HG02763 (cell line): Measurements from ENCODE around the gene PTPRT.

ENCODE experiments used
- ATAC-seq: cut with Tn5 transposase; IDR thresholded peaks from one replicate; pipeline ENCODE4 v1.9.1; 2021; ENCODE audit warnings: mild to moderate bottlenecking, moderate library complexity; ENCODE audit not compliant: unreplicated experiment

PTPRT gene

DNA sequence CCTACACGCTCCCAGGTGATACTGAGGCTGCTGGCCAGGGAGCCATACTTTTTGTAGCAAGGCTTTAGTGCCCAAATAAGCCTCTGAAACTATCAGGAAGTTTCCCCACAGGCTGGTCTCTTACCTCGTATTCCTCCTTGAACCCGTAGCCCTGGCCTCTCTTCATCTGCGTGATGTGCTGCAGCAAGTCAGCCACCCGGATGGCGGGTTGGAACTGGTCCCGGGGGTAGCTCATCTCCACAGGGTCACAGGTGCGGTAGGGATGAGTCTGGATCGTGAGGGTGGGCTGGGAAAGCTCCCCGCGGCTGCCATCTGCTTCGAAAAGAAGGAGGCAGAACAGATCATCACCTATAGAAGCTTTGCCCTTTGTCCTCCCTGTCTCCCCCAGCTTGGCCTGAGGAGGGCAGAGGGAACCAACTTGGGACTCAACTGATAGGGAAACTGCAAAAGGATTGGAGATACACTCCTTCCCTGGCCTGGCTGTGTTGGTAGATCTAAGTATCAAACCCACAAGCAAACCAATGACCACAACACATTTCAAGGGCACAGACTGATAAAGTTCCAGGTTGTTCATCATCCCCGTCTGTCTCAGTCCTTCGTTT, 1028.4 kb downstream of the PTPRT start:
- no peak for ATAC-seq

DNA sequence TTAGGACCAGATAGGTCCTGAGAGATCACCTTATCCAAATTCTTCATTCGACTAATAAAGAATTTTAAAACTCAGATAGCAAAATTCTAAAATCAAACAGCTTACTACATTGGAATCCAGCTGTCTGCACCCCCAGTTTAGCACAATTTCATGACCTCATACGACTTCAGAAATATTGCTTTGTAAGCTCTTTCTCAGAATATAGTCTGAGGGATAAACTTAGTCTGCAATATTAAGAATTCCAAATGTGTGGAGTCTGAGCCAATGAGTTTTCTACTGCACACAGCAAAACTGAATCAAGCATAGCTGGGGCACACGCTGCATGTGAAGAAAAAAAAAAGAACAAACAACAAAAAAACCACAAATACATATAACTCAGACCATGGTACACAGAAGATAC, 1029.9 kb downstream of the PTPRT start:
- no peak for ATAC-seq

DNA sequence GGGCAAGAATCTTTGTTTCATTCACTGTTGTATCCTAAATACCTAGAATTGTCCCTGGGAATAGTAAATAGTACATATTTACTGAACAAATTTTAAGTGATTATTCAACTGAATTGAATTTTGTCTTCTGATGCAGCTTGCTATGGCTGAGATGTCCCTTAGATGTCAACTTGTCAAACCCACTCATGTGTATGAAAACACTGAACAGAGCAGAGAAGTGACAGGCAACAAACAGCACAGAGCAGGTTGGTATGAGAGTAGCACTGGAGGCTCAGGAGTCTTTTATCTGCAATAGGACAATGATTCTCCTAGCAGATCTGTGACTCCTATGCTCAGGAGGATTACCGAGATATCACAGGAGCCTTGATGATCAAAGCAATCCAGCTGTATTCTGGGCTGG, 1031.4 kb downstream of the PTPRT start:
- no peak for ATAC-seq

DNA sequence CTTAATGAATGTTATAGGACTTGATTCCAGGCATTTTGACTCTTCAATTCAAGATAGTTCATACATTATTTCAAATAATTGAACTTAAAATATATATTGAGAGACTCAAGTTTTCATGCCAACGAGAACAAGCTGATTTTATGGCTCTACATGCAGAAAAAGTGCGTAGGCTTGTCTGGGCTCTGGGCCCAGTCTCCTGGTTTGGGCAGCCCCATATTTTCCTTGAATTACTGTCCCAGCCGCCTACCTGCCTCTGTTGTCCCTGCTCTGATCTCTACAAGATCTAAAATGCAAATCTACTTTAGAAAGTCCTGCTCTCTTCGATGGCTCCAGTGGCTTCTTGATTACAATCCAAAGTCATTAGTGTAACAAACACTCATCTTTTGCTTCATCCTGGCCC, 1034.1 kb downstream of the PTPRT start:
- no peak for ATAC-seq

DNA sequence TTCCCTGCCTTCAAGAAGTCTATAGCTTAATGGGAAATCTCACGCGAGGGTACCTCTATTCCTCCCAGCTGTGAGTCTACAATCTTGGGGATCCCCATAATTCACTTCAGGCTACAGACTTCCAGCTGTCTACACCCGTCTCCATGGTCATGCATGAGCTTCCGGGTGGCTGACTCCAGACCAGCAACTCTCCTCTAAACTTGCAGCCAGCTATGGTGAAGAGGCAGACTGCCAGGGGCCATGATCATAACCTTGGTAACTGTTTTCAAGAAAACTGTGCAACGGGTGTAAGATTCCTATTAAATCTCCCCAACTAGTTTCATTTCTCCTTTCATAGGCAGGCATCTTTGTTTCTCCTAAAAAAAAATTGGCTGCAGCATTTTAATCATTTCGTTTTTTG, 1037.1 kb downstream of the PTPRT start:
- ATAC-seq: no peak

DNA sequence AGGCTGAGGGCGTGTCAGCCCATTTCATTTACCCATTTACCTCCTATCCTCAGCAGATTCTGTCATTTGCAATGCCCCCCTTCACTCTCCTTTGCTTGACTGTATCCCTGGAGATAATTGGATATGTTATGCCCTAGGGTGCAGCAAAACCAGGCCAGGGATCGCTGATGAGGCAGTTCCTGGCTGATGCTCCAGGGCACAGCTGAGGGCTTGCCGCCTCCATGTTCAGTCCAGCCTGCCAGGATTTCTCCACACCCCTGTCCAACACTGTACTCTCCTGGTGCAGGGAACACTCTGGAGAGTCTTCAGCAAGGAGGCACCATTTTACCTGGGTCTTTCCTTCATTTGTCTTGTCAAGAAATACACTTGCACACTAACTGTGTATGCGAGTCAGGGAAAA, 1039.5 kb downstream of the PTPRT start:
- ATAC-seq: no peak

DNA sequence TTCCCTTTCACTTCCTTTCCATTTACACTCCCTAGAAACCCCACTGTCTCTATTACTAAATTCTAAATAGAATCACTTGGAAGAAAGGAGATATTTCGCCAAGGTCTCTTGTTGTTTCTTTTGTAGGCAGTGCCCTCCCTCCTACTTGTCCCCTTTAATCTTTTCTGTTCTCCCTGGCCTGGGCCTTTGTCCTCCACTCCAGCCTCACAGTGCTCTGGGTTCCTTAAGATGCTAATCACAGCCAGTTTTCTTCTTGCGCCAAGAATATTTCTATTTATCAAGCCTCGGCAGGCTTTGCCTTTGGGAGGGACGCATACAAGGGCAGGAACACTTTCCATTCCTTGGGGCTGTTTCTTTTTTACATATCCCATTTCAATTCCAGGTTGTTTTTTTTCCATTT, 1051.0 kb downstream of the PTPRT start:
- ATAC-seq: no peak

DNA sequence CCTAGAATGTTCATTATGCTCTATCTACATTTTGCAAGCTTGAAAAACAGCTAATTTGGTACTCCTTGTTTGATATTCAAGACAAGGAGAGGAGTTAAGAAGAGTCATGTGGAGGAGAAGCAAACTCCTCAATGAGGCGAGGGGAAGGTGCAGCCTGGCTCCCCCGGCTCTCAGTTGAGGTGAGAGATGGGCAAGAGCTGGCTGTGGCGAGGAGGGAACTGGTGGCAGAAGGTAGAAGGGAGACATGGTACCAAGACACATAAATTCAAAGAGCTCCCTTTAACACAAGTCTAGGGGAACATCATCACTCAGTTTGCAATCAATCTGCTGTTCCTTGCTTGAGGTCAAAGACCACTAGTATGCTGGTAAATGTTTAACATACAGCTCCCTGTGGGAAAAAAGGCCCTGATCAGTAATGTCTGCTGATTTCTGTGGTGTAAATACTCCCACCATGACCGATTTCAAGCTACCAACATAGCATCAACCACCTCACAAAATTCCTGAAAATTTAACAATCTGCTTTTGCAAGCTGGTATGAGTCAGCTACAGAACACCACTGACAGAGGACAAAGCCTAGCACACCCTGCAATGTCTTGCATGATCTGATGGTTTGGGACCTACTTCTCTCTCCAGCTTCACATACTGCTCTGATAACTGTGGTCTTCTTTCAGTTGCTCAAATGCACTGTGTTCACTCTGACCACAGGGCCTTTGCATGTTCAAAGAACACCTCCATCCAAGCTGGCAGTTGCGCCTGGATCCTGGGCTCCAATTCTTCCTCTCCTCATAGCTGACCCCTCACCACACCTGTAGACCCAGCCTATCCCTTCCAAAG, 1055.2 kb downstream of the PTPRT start:
- no peak for ATAC-seq

DNA sequence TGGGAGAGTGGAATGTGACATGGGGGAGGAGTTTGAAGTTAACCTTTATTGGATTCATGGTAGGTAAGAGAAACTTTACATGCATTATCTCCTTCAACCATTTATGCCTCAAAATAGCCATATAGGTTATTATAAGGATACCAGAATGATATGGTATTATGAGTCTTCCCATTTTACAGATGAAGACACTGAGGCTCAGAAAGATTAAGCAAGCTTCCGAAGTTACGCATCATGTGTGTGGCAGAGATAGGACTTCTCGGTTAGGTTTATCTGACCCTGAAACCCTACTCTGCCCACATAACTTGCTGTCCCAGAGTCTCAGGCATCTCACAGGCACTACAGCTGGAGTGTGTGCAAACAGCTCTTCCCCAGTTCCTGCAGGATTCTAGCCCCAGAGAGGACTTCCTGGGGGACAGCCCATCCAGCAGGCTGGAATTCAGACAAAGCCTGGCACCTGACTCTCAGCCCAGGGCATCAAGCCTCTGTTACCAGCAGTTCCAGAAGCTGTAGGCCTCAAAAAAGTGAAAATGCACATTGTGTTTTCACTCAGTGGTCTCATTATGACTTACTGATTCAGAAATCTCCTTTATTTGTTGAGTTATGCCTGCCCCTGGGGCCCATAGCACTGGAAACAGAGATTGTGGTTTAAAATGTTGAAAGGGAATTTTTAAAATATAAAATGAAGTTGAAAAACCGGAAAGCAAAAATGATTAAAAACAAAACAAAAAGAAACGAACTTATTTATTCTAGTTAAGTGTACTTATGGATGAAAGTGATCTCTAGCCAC, 1058.7 kb downstream of the PTPRT start:
- no peak for ATAC-seq

DNA sequence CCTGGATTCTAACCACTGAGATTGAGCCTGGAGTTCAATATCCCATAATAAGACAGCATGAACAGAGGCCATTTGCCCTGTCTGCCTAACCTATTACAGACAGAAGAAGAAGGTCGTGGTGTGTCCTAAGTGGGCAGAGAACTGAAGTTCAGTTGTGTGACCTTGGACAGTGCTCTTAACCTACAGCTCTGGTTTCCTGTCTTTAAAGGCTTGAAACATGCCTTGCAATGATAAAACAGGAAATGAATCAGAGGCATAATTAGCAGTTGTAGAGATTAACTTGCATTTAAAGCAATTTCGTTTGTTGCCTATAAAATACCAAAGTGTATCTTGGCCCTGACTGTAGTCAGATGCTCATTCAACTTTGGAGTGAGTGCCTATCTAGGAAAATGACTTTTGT, 1064.3 kb downstream of the PTPRT start:
- no peak for ATAC-seq

DNA sequence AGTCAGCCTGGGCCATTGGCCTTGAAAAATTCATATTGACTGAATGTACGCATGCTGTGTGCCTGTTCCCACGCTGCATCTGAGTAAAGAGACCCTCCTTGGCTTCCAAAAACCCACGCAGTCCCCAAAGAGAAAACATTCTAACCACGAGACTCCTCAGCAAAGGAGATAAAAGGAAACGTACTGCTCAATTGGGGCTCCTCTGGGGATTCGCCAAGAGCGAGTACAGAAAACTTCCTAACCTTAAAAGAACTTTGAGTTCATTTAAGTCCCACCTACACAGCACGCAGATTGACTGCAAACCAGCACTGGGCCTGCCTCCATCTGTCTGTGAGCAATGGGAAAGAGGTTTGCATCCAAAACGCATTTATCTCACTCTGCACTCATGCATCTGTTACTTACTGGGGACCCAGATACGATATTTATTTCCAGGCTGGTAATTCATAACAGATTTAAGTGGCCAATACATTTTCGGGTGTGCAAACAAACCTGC, 1065.7 kb downstream of the PTPRT start:
- ATAC-seq: no peak

DNA sequence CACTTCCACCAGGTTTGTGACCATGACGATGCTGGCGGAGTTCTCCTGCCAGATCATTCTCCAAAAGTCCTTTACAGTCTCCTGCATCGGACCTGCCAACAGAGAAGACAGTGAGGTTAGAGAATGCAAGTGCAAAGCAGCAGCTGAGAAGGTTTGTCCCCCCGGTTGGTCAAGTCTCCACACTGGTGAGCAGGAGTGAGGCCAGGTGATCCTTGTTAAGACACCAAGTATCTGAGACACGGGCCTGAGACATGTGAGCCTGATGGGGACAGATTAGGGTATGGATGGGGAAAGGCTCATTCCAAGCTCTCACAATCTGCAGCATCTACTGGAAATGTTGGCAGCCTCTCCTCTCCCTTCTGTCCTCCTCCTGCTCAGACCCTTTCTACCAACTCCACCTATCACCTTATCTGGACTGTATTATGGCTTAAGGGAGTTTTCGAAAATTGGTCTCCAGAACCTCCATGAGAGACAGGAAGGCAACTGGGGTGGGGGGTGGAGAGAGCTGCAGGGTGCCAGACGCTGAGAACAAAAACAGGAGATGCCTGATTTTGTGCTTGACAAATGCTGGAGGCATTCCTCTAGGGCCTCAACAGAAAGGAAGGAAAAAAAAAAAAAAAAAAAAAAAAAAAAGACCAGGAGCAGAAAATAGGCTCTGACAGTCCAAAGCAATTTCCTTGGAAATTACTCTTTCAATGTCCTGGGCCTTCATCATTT, 1071.1 kb downstream of the PTPRT start:
- ATAC-seq: no peak

DNA sequence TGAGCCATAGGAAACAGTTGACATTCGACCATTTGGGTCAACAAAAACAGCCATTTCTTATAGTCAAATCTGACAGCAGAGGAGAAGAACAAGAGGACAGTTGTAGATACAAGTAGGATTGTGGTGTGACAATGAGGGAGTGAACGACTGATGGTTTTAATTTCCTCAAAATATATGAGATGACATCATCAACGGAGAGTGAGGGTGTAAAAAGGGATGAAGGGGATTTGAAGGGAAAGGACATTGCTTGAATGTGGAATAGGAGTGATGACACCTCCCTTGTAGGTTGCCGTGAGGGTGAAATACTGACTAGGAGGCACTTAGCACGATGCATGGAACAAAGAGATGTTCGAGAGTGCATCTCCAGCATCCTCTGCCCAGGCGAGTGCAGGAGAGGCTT, 1071.7 kb downstream of the PTPRT start:
- ATAC-seq: no peak

DNA sequence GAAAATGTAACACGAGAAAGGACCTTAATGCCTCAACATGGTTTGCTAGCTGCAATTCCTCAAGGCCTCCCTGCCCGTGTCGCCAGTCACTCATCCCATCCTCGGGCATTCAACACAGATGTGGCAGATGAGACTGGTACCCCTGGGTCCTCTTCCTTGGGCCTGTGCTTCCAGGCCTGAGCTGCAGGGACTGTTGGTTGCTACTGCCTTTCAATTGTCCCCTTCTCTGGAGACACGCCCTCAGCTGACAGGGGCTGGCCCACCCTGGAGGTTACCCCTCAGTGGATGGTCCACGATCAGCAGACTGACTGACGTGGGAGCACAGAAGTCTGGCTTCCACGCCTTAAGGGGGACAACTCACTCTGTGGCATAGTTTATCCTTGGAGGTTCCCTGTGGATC, 1076.5 kb downstream of the PTPRT start:
- ATAC-seq: no peak

DNA sequence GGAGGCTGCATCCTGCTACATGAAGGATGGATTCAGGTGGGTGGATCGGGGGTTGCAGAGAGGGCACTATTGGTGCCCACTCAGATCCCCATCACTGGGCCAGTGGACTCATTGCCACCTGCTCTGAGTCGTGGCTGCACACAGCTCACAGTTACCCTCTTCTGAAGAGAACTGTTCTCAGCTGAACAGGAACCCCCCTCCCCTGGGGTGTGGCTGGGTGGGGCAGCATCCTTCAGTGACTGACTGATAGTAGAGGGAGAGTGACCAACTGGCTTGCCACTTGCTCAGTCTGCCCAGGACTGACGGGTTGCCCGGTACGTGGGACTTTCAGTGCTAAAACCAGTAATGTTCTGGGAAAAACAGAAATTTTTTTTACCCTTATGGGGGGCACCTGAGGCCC, 1077.5 kb downstream of the PTPRT start:
- ATAC-seq: no peak

DNA sequence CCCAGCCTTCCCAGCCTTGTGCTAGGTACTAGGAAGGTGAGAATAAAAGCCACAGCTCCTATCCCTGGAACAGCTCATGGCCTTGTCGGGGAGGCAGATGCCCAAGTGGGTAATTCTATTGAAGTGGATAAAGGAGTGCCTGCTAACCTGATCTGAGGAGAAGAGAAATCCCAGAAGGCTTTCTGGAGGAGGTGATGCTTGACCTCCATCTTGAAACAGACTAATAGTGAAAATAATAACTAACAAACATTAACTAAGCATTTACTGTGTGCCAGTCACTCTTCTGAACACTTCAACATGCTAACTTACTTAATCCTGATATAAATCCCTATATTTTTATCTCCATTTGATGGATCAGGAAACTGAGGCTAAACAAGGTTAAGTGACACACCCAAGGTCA, 1078.4 kb downstream of the PTPRT start:
- no peak for ATAC-seq

DNA sequence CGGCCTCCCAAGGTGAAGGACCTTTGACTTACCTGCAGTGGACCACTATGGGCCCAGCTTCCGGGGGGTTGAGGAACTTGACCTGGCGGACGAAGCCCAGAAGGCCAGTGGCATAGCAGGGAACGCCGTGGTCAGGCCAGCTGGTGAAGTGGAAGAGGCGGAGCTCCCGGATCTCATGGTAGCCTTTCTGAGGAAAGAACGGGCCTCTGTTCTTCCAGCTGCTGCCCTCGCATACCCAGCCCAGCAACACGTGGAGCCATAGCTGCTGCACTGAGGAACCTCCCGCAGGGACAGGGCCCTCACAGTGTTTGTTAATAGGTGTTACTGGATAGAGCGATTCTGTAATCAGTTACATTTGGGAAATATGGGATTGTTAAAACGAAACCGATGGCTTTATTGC, 1079.4 kb downstream of the PTPRT start:
- no peak for ATAC-seq

DNA sequence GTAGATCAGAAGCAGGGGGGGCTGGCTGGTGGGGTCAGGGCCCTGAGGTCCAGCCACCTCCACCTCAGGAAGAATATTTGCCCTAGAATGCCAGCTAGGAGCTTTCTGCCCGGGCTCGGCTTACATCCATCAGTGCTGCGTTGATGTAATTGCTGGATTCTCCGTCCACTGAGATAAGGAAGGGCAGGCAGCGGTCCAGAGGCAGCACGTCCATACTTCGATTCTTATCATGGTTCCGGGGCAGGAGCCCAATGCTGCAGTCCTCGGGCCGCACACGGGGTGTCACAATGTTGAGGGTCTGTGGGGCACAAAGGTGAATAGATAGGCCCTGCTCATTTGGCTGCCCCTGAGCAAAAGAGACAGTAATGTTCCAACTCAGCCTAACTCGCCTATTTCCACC, 1087.7 kb downstream of the PTPRT start:
- no peak for ATAC-seq

DNA sequence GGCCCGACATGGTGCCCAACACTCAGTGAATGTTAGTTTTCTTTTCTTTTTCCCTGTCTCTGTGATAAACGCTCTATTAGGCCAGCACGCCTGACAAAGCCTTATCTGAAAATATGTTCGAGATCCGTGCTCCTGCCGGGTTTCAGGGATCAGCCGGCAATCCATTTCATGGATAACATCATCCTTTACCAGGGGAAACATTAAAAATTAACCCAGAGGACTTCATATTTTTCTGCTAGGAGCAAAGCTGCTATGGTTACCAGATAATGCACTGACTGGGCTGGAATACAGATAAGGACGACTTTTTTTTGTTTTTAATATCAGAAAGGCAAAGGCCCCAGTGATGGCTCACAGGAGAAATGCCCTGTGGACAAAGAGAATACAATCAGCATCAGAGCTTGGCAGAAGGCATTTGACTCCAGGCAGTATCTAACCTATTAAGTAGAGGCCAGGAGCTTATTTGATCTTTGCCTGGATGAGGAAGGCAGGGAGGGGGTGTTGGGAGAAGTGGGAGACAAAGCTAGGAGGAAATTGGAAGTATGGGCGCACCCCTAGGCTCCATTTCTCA, 1089.5 kb downstream of the PTPRT start:
- no peak for ATAC-seq

DNA sequence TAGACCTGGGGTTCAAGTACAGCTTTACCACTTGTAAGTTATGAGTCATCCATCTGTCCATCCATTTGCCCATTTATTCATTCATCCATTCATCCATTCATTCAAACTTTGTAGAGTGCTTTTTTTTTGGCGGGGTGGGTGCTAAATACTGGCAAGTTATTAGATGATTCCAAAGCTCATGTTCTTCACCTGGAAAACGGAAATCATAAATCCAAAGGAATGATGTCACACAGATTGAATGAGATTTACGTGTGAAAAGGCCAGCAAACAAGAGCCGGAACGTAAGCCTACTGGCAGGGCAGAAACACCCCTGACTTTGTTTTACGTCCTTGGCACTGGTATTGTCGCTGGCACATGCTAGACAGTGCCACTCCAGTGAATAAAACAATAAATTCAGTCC, 1090.6 kb downstream of the PTPRT start:
- no peak for ATAC-seq

DNA sequence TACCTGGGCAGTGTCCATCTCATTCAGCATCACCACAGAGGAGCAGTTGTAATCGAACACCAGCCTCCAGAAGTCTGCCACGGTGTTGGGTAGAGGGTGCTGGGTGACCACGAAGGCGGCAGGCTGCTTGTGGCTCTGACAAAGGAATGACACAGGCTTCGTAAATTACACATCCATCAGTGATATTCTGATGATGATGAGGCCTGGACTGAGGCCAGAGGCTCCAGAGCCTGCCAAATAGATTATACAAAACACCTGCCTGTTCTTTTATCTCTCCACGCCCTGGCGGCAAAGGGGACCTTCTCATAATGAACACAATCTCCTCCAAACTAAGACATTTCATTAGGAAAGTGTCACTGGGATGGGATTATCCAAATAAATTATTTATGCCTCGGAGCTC, 1091.3 kb downstream of the PTPRT start:
- no peak for ATAC-seq
